AG09309 (cell line): ENCODE measurements around the gene RASSF4.

Experiments
- DNase-seq: peaks from one replicate; pipeline ENCODE4 v3.0.0-alpha.2; 2010; ENCODE audit warnings: low read depth
- H3K4me3 ChIP-seq: 2 replicates; pipeline ENCODE4 v1.5.1; 2011; ENCODE audit warnings: mild to moderate bottlenecking, low read depth, low read length, moderate library complexity; ENCODE audit not compliant: control insufficient read depth
- TF ChIP-seq, protein P1 (sequence below): IDR thresholded peaks from 2 replicates; pipeline ENCODE4 v1.5.1; 2011; ENCODE audit warnings: mild to moderate bottlenecking, low read depth, low read length, inconsistent platforms; ENCODE audit not compliant: insufficient read depth, control insufficient read depth; ENCODE audit errors: missing control alignments

The RASSF4 gene

DNA sequence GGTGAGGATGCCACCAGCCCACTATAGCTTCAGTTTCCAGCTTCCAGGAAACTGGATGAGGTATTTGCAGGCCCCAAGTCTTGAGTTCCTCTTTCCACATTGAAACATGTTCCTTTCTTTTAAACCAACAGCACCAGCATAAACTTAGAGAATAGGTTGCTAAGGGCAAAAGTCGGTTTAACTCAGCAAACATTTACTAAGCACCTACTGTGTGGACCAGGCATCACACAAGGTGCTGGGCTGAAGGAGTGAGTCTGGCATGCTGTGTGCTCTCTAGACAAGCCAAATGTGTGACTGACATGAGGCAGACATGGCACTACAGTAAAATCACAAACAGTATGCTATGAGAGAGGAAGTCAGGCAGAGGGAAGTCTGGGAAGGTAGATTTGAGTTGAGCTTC lies 11.0 kb upstream of the RASSF4 start:
- DNase-seq, result no peak
- no peak overlapping the region for H3K4me3 ChIP-seq
- TF ChIP-seq, protein P1, sequence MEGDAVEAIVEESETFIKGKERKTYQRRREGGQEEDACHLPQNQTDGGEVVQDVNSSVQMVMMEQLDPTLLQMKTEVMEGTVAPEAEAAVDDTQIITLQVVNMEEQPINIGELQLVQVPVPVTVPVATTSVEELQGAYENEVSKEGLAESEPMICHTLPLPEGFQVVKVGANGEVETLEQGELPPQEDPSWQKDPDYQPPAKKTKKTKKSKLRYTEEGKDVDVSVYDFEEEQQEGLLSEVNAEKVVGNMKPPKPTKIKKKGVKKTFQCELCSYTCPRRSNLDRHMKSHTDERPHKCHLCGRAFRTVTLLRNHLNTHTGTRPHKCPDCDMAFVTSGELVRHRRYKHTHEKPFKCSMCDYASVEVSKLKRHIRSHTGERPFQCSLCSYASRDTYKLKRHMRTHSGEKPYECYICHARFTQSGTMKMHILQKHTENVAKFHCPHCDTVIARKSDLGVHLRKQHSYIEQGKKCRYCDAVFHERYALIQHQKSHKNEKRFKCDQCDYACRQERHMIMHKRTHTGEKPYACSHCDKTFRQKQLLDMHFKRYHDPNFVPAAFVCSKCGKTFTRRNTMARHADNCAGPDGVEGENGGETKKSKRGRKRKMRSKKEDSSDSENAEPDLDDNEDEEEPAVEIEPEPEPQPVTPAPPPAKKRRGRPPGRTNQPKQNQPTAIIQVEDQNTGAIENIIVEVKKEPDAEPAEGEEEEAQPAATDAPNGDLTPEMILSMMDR, result no peak

DNA sequence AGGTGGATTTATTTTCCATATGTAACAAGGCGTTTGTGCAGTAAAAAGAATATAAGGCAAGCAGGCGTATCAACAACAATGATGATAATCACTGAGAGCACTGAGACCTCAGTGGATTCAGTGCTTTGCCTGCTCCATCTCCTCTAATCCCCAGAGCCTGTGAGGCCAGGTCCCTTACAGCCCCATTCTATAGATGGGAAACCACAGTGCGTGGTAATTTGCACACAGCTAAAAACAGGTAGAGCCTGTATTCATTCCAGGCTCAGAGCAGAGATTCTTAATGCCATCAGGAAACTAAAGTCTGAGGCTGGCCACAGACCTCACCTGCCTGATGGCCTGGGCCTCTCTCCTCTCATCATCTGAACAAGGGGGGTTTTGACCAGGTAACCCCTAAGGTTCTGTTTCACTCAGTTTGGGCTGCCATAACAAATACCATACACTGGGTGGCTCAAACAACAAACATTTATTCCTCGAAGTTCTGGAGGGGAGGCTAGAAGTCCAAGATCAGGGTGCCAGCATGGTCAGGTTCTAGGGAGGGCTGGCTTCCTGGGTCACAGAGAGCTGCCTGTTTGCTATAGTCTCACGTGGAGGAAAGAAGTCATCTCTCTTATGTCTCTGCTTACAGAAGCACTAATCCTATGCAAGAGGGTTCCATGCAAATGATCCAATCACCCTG lies 10.3 kb upstream of the RASSF4 start:
- DNase-seq, result no peak
- no peak overlapping the region for H3K4me3 ChIP-seq
- TF ChIP-seq, protein P1, result no peak

DNA sequence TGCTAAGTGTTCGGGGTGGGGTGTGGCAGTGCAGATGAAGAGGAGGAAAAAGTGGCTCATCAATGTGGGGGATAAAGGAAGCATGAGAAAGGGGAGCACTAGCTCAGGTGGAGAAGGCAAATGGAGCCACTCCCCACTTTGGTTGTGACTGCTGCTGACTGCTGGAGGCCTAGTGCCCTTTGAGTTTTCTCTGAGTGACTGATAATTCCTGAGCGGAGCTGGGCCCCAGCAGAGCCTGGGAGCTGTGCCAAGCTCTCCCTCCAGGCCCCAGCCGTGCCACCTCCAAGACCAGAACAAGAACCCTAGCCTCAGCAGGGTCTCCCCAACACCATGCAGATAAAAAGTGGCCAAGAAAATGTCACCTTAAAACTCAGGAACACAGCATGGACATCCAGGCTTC lies 9.7 kb upstream of the RASSF4 start:
- H3K4me3 ChIP-seq, result no peak overlapping the region
- DNase-seq, result no peak
- TF ChIP-seq, protein P1, result no peak

DNA sequence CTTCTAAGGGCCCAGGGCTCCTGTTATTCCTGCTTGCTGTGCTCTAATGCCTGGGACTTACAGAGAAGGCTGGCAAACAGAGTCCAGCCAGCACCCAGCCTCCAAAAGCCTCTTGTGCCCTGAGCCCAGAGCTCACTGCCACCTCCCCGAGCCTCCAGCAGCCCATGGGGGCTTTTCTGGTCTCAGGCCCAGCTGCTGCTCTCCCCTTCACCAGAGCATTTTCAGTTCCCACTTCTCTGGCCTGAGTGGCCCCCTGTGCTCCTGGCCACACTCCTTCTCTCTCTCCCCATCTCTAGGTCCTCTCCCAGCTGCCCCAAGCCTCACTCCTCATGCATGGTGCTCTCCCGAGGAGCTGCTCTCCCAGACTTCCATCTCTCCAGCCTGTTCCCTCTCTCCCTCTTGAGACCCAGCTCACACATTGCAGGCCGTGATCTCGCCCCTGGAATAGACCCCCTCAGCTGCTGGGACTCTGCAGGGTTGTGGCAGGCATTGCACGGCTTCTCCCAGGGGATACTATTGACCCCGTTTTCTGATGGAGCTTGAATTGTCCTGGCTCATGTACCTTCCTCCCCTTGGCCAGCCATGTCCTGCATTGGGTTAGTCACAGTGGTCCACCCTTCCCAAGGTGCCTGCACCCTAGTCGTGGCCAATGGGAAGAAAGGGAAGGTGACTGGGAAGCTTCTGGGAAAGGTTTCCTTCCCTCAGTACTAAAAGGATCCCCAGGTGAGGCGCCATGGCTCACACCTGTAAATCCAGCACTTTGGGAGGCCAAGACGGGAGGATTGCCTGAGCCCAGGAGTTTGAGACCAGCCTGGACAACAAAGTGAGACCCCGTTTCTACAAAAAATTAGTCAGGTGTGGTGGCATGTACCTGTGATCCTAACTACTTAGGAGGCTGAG lies 9.0 kb upstream of the RASSF4 start:
- TF ChIP-seq, protein P1, result no peak
- no peak for DNase-seq
- no peak overlapping the region for H3K4me3 ChIP-seq

DNA sequence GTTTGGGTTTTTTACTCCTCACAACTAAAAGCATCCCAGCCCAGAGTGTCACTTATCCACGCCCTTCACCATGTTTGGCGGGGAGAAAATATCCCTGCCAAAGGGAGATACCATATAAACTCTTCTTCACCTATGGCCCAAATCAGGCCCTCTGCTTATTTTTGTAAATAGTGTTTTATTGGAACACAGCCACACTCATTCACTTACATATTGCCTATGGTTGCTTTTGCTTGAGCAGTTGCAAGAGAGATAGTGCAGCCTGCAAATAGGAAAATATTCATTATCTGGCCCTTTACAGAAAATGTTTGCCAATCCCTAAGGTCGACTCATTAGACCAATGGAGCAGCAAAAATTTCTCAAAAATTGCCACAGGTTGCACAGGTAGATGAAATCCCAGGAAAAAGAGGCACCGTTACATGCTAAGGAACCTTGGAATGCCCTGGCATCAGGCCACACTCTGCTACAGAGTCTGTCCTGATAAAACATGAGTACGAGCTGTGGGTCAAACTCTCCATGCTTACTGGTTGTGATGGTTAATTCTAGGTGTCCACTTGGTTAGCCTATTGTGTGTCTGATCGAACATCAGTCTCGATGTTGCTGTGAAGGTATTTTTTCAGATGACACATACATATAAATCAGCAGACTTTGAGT lies 7.9 kb upstream of the RASSF4 start:
- TF ChIP-seq, protein P1, result no peak
- H3K4me3 ChIP-seq, result no peak overlapping the region
- no peak for DNase-seq

DNA sequence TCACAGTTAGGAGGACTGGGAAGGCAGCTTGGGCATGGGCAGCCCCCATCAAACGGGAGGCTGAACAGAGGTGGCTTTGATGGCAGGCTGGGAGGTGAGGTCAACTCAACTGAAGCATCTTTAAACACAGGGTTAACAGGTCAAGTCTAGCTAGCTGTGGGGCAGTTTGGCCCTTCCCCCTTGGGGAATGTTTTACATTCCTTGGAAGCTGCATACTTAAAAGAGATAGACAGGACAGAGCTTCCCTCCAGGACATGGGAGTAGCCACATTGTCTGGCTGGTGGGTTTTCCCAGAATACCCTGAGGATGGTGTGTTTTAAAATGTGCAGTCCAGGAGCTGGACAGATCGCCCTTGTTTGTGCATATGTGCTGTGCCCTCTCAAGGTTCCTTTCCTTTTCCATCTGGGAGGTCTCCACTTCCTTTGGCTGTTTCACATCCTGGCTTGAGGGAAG lies 6.8 kb upstream of the RASSF4 start:
- DNase-seq, result no peak
- TF ChIP-seq, protein P1, result no peak
- H3K4me3 ChIP-seq, result no peak overlapping the region
